Ectodermal cell (in vitro differentiated cells): Measurements from ENCODE around the gene IGFN1.

Experiments used
- H3K27ac ChIP-seq: 2 replicates; pipeline ENCODE4 v1.7.0; 2013; ENCODE audit warnings: mild to moderate bottlenecking, low read depth, low read length; ENCODE audit not compliant: insufficient read depth, poor library complexity, severe bottlenecking
- H3K27me3 ChIP-seq: 2 replicates; pipeline ENCODE4 v1.7.0; 2013; ENCODE audit warnings: mild to moderate bottlenecking, low read length; ENCODE audit not compliant: insufficient read depth, control insufficient read depth, poor library complexity, severe bottlenecking
- H3K36me3 ChIP-seq: one replicate; pipeline ENCODE4 v1.7.0; 2013; ENCODE audit warnings: low read length; ENCODE audit not compliant: control insufficient read depth, insufficient read depth
- H3K4me1 ChIP-seq: one replicate; pipeline ENCODE4 v1.7.0; 2013; ENCODE audit warnings: low read length; ENCODE audit not compliant: control insufficient read depth, insufficient read depth
- H3K4me3 ChIP-seq: 2 replicates; pipeline ENCODE4 v1.7.0; 2013; ENCODE audit warnings: low read depth, low read length, control low read depth; ENCODE audit not compliant: insufficient read depth
- H3K9me3 ChIP-seq: 2 replicates; pipeline ENCODE4 v1.7.0; 2013; ENCODE audit warnings: mild to moderate bottlenecking, low read length, moderate library complexity; ENCODE audit not compliant: control insufficient read depth
- WGBS, 2 experiments: methylation state at CpG; one replicate each; pipeline ENCODE4 v1.1.7; 2013; ENCODE audit warnings: missing lambda C conversion rate in 2 of 2; 5-methylcytosine and 5-hydroxymethylcytosine counted together

Gene IGFN1

DNA sequence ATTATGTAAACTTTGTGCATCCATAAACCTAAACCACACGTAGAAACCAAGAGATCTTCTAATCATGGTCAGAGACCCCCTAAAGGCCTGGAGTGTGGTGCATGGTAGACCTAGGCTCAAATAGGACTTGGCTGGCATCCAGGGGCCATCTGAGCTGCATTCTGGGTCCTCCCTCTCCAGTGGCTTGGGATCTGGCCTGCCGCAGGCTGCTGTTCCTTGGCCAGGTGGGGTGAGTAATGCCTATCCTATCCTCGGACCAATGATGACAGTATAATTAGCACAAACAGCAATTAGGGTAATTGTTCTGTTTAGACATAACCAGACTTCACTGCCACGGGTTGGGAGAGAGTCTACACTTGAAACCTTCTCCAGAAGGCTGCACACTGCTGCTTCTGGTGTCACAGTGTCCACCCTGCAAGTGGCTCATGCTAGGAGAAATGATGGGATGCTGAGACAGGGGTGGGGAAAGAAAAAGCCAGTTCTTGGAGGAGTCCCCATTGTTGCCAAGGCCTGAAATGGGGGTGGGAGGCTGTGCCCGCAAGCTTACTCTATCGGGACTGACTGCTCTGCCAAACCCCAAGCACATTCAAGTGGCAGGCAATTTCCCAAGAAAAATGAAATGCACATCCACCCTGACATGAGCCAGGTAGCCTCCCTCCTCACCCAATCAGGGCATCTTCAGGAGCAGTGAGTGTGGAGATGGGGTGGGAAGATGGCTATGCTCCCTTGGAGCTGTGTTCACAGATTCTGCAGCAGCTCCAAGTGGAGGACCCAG, 80.2 kb downstream of the IGFN1 start:
- Histone ChIP-seq H3K36me3 (no peaks in the 10 kb centered on the region), H3K9me3 (no peaks in the 10 kb centered on the region), H3K27ac (no peak overlapping the region), H3K4me3 (no peak overlapping the region), H3K4me1 (no peaks in the 10 kb centered on the region), H3K27me3 (no peaks in the 10 kb centered on the region)
- WGBS, 2 experiments, result 94 to 95% methylated on average over 6 of the region's 6 CpGs

DNA sequence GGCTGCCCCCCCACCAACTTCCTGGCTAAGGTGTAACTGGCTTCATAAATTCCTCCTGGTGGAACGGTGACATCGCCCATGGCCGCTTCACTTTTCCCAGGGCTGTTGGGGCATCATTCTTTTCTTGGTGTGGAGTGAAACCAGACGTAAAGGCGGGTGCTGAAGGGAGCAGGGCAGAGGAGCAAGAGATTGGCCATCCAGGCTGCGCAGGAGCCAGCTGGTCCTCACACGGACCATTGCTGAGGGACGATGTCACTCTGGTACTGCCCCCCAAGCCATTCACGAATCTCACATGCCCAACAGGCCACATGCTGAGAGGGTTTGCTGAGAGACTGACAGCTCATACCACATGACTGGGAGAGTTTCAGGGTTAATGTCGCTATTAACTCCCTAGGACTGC, 82.2 kb downstream of the IGFN1 start:
- H3K4me1 ChIP-seq, result no peaks in the 10 kb centered on the region
- H3K27ac ChIP-seq, result no peak overlapping the region
- H3K27me3 ChIP-seq, result no peaks in the 10 kb centered on the region
- no peaks in the 10 kb centered on the region for H3K36me3 ChIP-seq
- H3K9me3 ChIP-seq, result no peaks in the 10 kb centered on the region
- no peak overlapping the region for H3K4me3 ChIP-seq
- 63 to 72% methylated on average over 10 of the region's 10 CpGs for WGBS, 2 experiments

DNA sequence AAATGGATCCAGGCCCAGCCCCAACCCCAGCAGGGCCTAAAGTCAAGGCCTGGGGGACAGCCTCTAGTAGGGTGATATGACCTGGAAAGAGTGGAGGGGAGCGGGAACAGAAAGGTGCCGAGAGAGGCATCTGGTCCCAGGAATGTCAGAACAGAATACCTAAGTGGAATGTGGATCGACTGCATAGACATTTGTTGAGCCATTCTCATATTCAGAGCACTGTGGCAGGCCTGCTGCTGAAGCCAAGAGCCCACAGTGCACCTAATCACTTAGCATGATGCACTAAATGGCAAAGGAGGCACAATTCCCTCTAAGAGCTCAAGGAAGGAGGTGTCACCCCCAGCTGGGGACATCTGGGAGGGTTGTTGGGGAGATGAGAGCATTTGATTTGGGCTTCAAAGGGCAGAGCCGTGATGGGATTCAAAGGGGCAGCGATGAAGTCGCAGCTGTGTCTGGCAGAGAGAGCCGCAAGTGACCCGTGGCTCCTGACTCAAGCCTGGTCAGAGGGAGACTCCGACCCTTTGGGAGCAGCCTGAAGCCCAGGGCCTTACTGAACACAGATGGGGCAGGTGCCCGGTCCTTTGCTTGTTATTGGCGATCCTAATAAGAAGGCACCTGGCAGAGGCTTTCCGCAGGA, 84.1 kb downstream of the IGFN1 start:
- no peaks in the 10 kb centered on the region for H3K36me3 ChIP-seq
- no peaks in the 10 kb centered on the region for H3K4me1 ChIP-seq
- H3K27me3 ChIP-seq, result no peaks in the 10 kb centered on the region
- no peak overlapping the region for H3K27ac ChIP-seq
- H3K9me3 ChIP-seq, result no peaks in the 10 kb centered on the region
- no peak overlapping the region for H3K4me3 ChIP-seq
- WGBS, 2 experiments, result 93% methylated on average over 12 of the region's 12 CpGs

DNA sequence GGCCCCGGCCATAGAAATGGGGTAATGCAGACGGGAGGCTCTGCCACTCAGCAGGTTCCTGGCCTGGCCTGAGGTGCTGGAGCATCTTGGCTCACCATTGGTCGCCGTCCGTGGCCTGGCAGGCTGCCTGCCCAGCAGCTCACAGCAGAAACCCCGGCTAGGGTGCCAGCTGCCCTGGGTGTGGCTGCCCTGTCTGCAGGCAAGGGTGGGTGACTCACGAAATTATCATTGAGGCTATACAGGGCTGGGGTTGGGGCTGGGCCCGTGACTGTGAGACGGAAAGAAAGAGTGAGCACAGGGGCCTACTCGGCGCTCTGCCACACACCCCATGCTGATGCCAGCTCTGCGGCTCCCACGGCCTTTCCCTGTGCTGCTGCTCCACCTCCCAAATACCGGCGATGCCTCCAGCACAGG, 84.6 kb downstream of the IGFN1 start:
- Histone ChIP-seq H3K9me3 (no peaks in the 10 kb centered on the region), H3K36me3 (no peaks in the 10 kb centered on the region), H3K27me3 (no peaks in the 10 kb centered on the region), H3K4me3 (no peak overlapping the region), H3K27ac (no peak overlapping the region), H3K4me1 (no peaks in the 10 kb centered on the region)
- WGBS, 2 experiments, result 84 to 86% methylated on average over 15 of the region's 15 CpGs

DNA sequence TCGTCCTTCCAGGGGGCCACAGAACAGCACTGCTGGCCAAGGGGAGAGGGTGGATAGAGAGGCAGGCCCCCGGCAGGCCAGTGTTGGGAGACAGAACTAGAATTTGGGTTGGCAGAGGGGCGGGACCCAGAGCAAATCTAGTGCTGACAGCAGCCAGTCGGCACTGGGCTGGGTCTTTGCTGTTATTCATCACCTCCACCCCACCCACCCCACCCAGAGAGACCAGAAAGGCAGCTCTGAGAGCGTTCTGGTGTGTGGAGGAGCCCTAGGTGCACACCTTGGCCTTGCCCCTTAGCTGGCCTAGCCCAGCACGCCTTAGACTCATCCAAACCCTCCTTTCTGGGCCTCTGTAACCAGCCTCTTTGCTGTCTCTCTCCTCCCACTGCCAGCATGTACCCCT, 86.3 kb downstream of the IGFN1 start:
- Histone ChIP-seq H3K9me3 (no peaks in the 10 kb centered on the region), H3K4me1 (no peaks in the 10 kb centered on the region), H3K4me3 (no peak overlapping the region), H3K27ac (no peak overlapping the region), H3K27me3 (no peaks in the 10 kb centered on the region), H3K36me3 (no peaks in the 10 kb centered on the region)
- WGBS, 2 experiments, result 89 to 92% methylated on average over 6 of the region's 6 CpGs

DNA sequence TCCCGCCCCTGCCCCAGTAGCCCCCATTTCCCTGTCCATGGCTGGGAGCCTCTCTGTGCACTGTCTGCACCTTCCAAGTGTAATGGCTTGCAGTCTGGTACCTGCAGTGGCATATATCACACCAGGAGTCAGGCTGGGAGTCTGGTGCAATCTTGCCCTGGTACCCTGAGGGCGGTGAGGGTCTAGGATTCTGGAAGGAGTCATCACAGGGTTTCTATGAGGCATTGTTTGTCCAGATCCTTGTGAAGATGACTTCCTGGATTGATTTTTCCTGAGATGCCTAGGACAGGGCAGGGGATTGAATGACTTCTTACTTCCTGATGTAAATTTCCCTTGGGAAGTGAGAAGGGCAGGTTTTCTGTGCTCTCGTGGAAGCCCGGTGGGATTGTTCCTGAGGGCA, 86.8 kb downstream of the IGFN1 start:
- Histone ChIP-seq H3K27me3 (no peaks in the 10 kb centered on the region), H3K9me3 (no peaks in the 10 kb centered on the region), H3K27ac (no peak overlapping the region), H3K36me3 (no peaks in the 10 kb centered on the region), H3K4me1 (no peaks in the 10 kb centered on the region), H3K4me3 (no peak overlapping the region)
- WGBS, 2 experiments, result 93 to 94% methylated on average over 4 of the region's 4 CpGs
